ENCODE data around the gene PRDM16.

PRDM16 gene

GRCh38 chr1:3053986-3054385, 15.0 kb upstream of the PRDM16 start:
- DNase-seq (ENCODE audit: low spot score) = no peak

DNA sequence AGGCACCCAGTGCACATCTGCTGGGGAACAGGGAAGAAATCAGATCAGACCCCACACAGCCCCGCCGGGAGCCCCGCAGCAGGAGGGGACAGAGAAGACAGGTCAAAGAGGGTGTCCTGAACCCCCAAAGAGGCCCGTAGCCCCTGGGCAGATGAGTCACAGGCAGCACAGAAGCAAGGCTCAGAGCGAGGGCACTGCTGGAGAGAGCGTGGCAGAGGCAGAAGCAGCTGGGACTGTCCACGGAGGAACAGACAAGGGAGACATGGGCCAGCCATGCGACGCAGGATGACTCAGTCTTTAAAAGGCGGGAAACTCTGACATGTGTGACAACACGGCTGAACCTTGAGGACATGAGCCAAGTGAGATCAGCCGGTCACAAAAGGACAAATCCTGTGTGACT, 14.5 kb upstream of the PRDM16 start:
- DNase-seq (ENCODE audit: low spot score) = no peak

DNA sequence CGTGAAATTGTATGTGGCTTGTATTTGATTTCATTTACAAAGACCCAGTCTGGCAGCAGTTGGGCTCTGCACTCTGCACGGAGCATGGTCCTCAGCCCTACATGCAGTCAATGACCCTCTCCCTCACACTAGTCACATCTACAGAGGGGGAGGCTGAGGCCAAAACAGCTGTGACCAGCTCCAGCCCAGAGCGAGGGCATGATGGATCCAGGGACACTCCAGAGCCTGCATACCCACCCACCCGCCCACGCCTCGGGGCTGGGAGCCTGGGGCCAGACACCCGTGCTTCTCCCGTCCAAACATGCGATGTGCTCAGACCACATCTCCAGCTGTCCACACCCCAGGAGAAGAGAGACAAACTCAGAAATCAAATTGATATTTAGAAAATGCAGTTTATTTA, 14.0 kb upstream of the PRDM16 start:
- no peak for DNase-seq (ENCODE audit: low spot score)

- DNase-seq (ENCODE audit: low spot score) = no peak
Observed at GRCh38 chr1:3056641-3057040, 12.4 kb upstream of the PRDM16 start.

DNA sequence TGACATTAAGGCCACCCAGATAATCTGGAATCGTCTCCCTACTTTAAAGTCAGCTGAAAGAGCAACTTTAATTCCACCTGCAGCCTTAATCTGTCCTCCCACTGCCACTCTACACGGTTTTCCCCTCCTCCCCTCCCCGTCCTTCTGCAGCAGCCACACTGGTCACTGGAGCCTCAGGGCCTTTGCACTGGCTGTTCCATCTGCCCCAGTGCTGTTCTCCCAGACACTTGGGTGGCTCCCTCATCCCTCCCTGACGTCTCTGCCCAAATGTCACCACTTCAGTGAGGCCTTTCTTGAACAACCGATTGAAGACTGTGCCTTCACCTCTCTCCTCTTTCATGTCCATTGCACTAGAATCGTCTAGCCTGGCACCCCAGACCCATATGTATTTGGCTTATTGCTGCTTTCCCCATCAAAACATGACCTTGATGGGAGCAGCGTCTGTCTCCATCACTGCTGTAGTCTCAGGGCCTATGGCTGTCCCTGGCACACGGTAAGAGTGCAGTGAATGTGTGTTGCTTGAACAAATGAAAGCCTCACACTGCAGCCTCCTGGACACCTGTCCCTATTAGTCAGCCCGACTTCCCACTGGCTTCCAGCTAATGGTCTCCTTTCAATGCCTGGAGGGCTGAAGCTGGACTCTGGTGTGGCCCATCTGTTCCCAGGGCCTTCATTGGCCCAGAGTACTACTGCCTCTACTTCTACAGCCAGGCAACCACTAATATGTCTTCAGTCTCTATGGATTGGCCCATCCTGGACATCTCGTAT, 10.6 kb upstream of the PRDM16 start:
- DNase-seq (ENCODE audit: low spot score) = no peak

GRCh38 chr1:3060127-3060526, 8.9 kb upstream of the PRDM16 start:
- no peak for DNase-seq (ENCODE audit: low spot score)

- DNase-seq (ENCODE audit: low spot score) = no peak
Observed at GRCh38 chr1:3060601-3061551, 8.1 kb upstream of the PRDM16 start.

DNA sequence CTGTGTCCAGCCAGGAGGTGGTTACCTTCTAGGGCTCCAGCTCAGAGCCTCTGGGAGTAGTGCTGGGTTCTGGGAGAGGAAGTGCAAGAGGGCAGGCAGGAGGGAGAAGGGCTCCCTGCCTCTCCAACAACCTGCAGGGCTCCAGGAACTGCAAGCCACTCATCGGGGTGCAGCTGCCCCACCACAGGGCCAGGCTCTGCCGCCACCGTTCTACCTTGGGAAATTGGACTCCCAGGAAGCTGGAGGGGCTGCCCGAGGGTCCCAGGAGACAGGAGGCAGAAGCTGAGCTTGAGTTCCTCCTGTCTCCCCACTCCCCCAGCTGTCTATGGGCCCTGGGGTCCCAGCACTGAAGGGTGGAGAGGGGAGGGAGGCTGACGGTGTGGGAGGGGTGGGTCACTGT, 7.4 kb upstream of the PRDM16 start:
- no peak for DNase-seq (ENCODE audit: low spot score)

DNA sequence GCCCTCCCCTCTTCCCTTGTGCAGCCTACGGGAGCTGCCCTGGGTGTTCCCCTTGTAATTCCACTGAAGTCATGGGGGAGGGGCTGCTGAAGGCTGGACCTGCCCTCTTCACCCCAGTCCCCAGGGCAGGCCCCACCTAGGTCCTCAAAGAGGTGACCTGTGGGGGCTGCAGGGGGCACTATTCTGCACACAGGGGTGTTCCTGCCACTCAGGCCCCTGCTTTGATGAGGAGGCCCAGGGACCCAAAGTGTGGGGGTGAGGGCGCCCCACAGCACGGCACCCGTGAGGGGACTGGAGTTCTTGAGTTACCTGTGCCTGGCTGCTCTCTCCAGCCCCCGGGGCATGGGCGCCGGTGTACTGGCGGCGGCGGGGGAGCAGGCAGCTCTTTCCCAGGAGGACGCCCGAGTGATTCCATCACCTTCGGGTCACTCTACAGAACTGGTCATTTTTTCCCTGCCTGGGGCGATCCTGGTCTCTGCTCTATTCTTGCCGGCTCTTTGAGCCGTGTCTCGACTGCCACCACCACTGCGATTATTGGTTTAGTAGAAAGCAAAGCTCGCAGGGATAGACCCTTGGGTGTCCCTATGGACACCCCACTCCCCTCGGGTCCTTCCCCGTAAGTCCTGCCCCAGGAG, 6.9 kb upstream of the PRDM16 start:
- DNase-seq (ENCODE audit: low spot score) = no peak

DNA sequence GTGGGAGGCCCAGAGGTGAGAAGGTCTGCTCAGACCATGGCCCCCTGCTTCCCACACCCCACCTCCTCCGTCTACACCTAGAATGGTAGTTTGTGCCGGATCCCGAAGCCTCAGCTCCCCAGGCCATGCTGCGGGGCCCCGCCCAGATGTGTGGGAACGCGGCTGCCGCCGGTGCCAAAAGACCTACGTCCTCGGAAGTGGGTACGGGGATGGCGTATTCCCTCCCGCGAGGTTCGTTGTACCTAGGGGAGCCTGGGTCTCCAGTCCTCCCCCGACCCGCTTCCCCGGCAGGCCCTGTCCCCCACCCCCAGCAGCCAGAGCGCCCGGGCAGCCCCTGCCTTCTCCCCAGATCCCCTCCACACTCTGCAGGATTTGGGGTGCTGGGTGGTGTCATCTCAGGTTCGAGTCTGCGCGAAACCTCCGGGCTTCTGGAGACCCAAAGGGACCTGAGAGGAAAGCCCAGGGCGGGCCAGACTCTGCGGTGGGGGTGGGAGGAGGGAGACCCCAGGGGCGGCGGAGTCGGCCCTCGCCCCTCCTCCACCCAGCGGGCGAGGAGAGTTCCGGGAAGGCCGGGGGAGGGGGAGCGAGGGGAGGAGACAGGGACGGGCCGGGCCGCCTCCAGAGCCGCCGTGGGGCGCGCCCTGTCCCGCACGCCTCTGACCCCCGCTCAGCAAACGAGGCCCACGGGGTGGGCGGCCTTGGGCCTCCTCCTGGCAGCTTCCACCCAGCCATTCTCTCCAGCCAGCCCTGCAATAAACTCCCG, 6.2 kb upstream of the PRDM16 start:
- DNase-seq (ENCODE audit: low spot score) = no peak

DNA sequence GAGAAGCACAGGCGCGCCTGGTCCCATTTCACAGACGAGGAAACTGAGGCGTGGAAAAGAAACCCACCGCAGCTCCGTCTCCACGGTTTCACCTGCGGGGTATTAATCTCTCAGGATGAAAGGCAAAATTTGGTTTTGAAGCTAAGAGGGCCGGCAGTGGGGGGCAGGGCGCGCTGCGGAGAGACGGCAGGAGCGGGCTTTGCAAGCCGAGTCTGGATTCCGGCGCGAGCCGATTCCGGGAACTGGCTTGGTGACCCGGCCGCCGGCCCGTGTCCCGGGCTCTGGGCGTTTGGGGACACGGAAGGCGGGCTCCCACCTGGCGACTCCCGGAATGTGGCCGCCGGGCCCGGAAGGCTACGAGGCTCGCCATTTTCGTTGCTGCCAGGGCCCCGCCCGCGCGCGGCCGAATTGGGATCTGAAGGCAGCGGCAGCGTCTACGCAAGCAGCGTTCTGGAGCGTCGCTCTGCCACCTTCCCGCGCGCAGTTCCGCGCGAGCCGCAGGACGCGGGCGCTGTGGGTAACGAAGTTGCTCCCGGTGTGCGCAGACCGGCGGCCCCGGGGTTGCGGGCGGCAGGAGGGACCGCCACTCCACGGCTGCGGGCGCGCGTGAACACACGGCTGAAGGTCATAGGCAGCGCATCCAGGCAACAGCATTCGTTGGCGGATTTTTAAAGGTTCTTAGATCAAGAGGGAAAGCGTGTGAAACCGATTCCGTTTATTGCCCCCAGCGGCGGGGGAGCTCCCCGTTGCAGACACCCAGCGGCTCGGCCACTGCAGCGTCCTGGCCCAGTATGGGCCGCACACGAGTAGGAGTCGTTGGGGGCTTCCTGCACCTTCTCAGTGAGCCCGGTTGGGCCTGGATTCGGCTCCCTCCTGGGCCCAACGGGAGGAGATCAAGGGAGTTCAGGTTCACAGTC, 5.4 kb upstream of the PRDM16 start:
- DNase-seq (ENCODE audit: low spot score) = no peak

- no peak for DNase-seq (ENCODE audit: low spot score)
Observed at GRCh38 chr1:3064296-3064850, 4.6 kb upstream of the PRDM16 start.

- DNase-seq (ENCODE audit: low spot score) = no peak
Observed at GRCh38 chr1:3064901-3065300, 4.1 kb upstream of the PRDM16 start.

DNA sequence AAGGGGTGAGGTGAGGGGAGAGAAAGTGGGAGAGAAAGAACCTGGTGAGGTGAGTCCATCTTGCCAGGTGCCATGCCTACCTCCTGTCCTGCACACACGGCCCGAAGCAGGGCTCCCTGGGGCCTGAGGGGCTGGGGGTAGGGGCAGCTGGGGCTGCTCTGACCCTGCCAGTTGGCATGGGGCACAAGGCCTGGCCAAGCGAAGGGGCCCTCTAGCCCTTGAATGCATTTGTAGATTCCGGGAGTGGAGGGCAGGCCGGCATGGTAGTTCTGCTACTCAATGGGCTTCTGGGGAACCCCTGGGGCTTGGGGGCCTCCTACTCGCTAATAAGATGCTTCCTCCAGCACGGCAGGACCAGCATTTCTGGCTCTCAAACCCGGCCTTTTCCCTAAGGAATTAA, 3.6 kb upstream of the PRDM16 start:
- DNase-seq (ENCODE audit: low spot score) = no peak

DNA sequence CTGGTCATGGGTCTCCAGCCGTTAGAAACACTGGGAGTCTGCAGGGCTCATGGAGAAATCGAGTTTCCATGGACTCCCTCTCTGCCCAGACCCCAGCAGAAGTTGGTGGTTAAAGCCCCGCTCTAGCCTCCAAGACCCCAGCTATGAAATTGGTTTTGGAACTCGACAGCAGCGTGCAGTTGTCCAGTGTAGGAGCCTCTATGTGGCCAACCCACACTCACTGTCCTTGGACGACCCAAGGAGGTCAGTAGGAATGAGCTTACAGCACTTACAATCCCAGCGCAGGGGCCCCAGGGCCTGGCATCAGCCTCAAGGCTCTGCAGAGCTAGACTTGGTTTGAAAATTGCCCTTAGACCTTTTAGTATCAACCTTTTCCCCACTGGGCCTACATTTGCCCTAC, 3.2 kb upstream of the PRDM16 start:
- no peak for DNase-seq (ENCODE audit: low spot score)

DNA sequence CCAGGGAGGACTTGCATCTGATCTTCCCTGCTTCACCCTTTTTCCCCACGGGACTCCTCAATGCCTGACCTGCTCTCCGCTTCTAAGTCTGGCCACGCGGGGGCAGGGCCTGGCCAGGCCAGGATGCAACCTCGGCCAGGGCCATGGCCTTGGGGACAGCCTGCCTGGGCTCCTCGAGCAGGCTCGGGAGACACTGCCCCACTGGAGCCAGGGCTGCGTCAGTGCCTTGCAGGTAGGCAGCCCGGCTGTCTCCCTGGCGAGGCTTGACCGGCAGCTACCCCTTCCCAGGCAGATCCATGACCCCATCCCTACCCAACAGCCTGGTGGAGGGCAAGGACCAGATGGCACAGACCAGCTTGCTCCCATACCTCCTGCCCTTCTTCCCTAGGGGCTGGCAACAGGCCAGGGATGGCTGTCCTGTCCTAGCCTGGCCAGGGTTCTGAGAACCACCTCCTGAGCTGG, 2.7 kb upstream of the PRDM16 start:
- no peak for DNase-seq (ENCODE audit: low spot score)

DNA sequence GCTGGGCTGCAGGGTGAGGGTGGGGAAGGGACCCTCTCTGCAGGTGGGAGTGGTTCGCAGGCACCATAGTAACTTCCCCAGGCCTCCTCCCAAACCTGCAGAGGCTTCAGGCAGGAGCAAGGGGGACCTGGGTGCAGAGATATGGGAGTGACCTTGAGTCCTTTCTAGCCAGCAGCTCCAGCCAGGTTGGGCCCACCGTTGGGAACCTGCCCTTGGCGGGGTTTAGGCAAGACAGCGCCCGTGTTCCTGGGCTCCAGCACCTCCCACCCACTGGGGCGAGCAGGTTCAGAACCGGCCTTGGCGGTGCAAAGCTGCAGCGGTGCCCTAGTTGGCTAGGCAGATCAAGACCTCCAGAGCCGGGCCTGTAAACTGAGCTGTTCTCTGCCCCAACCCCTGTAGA, 2.2 kb upstream of the PRDM16 start:
- no peak for DNase-seq (ENCODE audit: low spot score)

DNA sequence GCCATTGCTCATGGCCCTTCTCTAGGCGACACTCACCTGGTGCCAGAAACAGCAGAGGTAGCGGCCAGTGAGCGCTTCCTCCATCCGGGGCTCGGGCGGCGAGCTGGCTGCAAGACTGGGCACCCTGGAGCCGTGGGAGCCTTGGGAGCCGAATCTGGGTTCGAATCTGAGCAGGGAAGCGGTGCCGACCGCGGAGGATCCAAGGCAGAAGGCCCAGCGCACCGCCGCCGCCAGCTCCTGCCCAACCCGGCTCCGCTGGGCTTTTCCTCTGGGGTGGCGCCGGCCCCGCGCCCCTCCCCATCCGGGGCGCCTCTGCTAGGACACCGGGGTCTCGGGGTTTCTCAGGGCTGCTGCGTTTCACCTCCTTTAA, 1.7 kb upstream of the PRDM16 start:
- DNase-seq (ENCODE audit: low spot score) = no peak

- DNase-seq (ENCODE audit: low spot score) = no peak
Observed at GRCh38 chr1:3067671-3068563, 1.1 kb upstream of the PRDM16 start.
